HG02938 (cell line): ENCODE measurements around the gene MPND.

Experiments used
- ATAC-seq: cut with Tn5 transposase; IDR thresholded peaks from one replicate; pipeline ENCODE4 v1.9.1; 2021; ENCODE audit warnings: mild to moderate bottlenecking, moderate library complexity; ENCODE audit not compliant: unreplicated experiment

MPND gene, protein sequence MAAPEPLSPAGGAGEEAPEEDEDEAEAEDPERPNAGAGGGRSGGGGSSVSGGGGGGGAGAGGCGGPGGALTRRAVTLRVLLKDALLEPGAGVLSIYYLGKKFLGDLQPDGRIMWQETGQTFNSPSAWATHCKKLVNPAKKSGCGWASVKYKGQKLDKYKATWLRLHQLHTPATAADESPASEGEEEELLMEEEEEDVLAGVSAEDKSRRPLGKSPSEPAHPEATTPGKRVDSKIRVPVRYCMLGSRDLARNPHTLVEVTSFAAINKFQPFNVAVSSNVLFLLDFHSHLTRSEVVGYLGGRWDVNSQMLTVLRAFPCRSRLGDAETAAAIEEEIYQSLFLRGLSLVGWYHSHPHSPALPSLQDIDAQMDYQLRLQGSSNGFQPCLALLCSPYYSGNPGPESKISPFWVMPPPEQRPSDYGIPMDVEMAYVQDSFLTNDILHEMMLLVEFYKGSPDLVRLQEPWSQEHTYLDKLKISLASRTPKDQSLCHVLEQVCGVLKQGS

DNA sequence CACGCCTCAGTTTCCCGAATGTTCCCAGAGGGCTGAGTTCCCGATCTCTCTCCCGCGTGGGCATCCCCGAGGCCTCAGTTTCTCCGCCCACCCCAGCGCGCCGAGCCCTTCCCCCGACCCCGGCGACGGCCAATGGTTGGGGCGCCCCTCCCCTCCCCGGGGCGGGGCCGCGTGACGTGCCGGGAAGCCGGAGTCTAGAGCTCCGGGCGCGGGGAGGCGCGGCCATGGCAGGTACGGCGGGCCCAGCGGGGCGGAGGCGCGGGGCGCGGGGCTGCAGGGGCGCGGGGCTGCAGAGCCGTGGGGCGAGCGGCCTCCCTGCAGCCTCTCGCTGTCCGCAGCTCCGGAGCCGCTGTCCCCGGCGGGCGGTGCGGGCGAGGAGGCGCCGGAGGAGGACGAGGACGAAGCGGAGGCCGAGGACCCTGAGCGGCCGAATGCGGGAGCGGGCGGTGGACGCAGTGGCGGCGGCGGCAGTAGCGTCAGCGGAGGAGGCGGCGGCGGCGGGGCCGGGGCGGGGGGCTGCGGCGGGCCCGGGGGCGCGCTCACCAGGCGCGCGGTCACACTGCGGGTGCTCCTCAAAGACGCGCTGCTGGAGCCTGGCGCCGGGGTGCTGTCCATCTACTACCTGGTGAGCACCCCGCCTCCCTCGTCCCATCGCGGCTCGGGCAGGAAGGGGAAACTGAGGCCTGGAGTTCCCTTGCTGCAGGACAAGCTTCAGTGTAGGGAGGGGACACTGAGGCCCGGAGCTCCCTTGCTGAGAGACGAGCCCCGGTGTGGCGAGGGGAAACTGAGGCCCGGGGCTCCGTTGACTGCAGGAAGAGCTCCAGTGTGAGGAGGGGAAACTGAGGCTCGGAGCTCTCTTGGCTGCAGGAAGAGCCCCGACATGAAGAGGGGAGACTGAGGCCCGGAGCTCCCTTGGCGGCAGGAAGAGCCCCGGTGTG is at the start of gene MPND:
Gene MPND (plus strand): TSS at position 193 of the 938 bp plus-strand sequence. CDS start 32 bp downstream, at position 225.
- peak; percentile 38 for ATAC-seq

DNA sequence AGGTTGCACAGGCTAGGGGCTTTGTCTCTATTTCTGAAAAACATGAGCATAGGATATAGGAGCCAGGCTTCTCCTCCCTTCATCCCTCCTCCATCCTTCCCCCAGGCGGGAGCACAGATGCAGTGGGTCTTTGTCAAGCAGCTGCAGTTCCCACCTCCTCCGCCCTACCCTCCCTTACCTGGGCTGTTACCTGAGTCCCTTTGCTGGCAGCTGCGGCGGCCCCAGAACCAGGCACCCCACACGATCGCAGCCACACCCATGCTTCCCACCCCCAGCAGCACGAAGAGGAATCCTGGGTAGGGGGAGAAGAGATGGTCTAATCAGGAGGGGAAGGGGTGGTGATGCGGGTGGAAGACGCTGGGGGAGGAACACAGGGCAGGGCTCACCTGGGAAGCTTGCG is 49.0 kb upstream of the MPND start:
- ATAC-seq = no peak

GRCh38 chr19:4295972-4296771 is 47.2 kb upstream of the MPND start:
- no peak for ATAC-seq

DNA sequence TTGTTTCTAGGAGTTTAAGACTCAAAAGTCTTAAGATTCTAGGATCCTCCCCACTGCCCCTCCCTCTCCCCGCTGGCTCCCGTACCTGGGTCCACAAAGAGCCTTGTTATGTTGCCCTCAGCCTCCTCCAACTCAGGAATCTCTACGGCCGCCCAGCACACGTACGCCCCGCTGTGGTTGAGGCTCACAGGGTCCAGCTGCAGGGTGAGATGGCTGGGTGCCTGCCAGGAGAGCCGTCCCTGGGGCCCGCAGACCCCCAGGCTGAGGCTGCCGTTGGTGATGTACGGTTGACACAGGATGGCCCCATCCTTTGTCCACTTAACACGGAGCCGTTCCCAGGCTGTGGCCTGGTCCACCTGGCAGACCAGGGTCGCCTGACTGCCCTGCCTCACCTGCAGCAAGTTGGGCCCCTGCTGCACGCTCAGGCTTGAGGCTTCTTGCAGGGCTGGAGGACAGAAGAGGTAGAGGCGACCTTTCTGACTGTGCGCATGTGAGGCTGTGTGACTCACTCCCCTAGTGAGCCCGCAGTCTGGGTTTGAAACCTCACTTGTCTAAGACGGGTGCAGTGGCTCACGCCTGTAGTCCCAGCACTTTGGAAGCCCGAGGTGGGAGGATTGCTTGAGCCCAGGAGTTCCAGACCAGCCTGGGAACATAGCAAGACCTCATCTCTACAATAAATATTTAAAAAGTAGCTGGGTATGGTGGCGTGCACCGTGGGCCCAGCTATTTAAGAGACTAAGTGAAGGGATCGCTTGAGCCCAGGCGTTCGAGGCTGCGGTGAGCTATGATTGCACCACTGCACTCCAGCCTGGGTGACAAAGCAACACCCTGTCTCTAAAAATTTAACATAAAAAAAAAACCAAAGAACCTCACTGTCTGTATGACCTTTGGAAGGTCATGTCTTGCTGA is 45.2 kb upstream of the MPND start:
- no peak for ATAC-seq

DNA sequence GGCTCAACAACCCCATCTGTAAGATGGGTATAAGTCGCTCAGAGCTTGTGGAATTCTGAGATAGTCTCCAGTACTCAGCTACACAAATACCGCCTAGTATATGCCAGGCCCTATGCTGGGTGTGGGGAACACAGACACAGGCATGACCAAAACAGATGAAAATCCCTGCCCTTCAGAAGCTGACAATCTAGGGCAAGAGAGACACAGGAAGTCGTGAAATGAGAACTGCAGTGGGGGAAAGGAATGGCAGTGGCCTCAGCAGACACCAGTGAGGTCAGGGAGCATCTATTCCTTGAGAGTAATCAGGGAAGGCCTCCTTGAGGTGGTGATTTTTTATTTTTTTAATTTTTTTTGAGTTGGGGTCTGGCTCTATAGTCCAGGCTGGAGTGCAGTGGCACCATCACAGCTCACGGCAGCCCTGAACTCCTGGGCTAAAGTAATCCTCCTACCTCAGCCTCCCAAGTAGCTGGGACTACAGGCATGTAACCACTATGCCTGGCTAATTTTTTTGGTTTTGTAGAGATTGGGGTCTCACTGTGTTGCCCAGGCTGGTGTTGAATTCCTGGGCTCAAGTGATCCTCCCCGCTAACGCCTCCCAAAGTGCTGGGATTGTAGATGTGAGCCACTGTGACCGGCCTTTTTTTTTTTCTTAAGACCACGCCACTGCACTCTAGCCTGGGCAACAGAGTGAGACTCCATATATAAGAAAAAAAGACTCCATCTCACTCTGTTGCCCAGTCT is 44.4 kb upstream of the MPND start:
- no peak for ATAC-seq

- no peak for ATAC-seq
Observed at GRCh38 chr19:4300589-4300988, 42.8 kb upstream of the MPND start.

- no peak for ATAC-seq
Observed at GRCh38 chr19:4301590-4302242, 41.6 kb upstream of the MPND start.

- no peak for ATAC-seq
Observed at GRCh38 chr19:4302243-4302640, 41.1 kb upstream of the MPND start, which contains the start of gene TMIGD2. TMIGD2 (minus strand) TSS chr19:4302389; CDS start chr19:4302385, 4 bp downstream.

GRCh38 chr19:4303819-4304537 is 39.4 kb upstream of the MPND start:
- ATAC-seq = no peak

DNA sequence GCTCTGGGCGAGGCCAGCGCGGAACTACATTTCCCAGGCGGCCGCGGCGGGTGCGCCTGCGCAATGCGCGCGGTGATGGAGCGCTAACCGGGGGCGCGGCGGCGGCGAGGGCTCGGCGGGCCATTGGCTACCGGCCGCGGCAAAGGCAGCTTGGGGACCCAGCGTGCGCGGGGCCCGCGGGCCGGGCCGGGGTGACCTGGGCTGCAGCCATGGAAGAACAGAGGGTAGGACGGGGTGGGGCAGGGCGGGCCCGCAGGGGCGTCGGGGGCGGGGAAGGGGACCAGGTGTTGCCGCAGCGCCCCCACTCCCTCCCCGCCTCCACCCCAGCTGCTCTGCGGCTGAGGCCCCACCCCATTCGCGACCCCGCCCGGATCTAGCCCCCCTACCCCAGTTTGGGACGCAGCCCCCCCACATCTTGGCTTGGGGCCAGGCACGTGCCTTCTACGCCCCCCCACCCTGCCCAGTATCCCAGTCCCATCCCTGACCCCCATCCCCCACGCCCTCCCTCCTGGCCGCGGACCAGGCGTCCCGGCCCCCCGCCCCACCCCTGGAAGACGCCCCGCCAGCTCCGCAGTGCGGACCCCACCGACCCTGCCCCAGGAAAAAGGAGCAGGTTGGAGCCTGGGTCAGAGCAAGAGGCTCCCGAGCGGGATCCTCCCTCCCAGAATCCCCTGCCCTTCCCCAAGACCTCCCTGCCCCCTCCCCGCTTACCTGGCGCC is 38.7 kb upstream of the MPND start, which contains the start of gene FSD1:
Gene FSD1 (plus strand): TSS at position 61 of the 719 bp plus-strand sequence. CDS start 149 bp downstream, at position 210.
- no peak for ATAC-seq

GRCh38 chr19:4305257-4305612 is 38.1 kb upstream of the MPND start:
- ATAC-seq = no peak

DNA sequence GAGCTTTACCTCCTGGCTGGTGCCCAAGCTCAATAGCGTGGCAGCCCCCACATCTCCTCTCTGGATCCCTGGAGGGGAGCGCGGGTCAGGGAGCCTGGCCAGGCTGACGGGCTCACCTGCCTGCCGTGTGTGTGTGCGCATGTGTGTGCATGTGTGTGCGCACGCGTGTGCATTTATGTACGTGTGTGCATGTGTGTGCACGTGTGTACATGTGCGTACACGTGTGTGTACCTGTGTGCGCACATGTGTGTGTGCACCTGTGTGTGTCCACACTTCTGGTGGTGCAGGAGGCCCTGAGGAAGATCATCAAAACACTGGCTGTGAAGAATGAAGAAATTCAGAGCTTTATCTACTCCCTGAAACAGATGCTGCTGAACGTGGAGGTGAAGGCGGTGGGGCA is 37.7 kb upstream of the MPND start:
- no peak for ATAC-seq

GRCh38 chr19:4310247-4311121 is 32.9 kb upstream of the MPND start:
- ATAC-seq = no peak

DNA sequence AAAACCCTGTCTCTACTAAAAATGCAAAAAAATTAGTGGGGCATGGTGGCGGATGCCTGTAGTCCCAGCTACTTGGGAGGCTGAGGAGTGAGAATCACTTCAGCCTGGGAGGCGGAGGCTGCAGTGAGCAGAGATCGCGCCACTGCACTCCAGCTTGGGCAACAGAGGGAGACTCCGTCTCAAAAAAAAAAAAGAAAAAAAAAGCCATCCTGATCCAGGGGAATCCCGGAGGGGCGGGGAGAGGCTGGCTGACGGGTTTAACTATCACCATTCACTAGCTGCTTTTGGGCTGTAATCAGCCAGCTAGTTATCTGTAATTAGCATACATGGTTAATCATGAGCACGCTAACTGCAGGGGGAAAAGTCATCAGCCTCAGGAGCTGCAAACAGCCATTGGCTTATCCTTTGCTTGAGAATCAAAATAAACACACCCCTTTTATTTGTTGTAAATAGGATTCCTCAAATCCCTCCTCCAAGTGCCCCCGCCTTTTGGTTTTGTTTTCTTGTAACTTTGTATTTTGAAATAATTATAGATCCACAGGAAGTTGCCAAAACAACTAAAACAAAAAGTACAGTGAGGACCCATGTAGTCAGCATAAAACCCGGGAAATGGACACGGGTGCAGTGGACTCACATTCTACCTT is 29.4 kb upstream of the MPND start:
- no peak for ATAC-seq

DNA sequence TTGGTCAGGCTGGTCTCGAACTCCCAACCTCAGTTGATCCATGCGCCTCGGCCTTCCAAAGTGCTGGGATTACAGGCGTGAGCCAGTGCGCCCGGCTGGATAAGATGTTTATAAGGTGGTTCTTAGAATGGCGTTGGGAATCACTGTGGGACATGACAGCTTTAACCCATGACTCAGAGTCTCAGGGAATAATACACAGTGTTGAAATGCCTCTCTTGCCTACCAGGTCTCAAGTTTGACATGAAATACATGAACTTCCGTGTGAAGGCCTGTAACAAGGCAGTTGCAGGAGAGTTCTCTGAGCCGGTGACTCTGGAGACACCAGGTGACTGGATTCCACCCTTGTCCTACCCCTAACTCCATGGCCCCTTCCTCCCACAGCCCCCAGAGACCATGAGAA is 26.4 kb upstream of the MPND start:
- no peak for ATAC-seq

GRCh38 chr19:4318460-4318859 is 24.9 kb upstream of the MPND start:
- no peak for ATAC-seq
